Germinal center (tissue), 1 donor: ENCODE results near the gene DLX6.

Experiments used
- DNase-seq: peaks from one replicate; pipeline ENCODE4 v3.0.0; 2012; ENCODE audit warnings: mixed read lengths, low spot score

The DLX6 gene

GRCh38 chr7:97011536-97012364 lies 6.4 kb downstream of the DLX6 start:
- DNase-seq, result no peak

- no peak for DNase-seq
These were observed 7.2 kb downstream of the DLX6 start for GRCh38 chr7:97012365-97013133.

GRCh38 chr7:97013134-97013844 lies 7.9 kb downstream of the DLX6 start:
- DNase-seq, result no peak

- no peak for DNase-seq
These were observed 8.4 kb downstream of the DLX6 start for GRCh38 chr7:97013845-97014134.

- DNase-seq, result no peak
These were observed 8.9 kb downstream of the DLX6 start for GRCh38 chr7:97014145-97014750.

GRCh38 chr7:97015279-97015678 lies 9.9 kb downstream of the DLX6 start:
- DNase-seq, result no peak

GRCh38 chr7:97015756-97016380 lies 10.5 kb downstream of the DLX6 start:
- DNase-seq, result no peak

- DNase-seq, result no peak
These were observed 11.2 kb downstream of the DLX6 start for GRCh38 chr7:97016381-97017191.

GRCh38 chr7:97017192-97018125 lies 12.1 kb downstream of the DLX6 start:
- no peak for DNase-seq

- no peak for DNase-seq
These were observed 12.8 kb downstream of the DLX6 start for GRCh38 chr7:97018126-97018601.

- DNase-seq, result no peak
These were observed 13.6 kb downstream of the DLX6 start for GRCh38 chr7:97018791-97019531.

- DNase-seq, result no peak
These were observed 14.4 kb downstream of the DLX6 start for GRCh38 chr7:97019710-97020225.

- DNase-seq, result no peak
These were observed 15.2 kb downstream of the DLX6 start for GRCh38 chr7:97020601-97020995.

- DNase-seq, result no peak
These were observed 15.8 kb downstream of the DLX6 start for GRCh38 chr7:97020996-97021746.

- DNase-seq, result no peak
These were observed 16.6 kb downstream of the DLX6 start for GRCh38 chr7:97021747-97022490.

- no peak for DNase-seq
These were observed 17.3 kb downstream of the DLX6 start for GRCh38 chr7:97022491-97023306.
